HG02884 (cell line): ENCODE measurements around the gene PABPN1.
"Not testable (repeated sequence)": the region's sequence is repeated elsewhere in the genome, so short reads cannot be mapped to it uniquely, and the experiment has no call there.

Source experiments
- ATAC-seq: cut with Tn5 transposase; IDR thresholded peaks from one replicate; pipeline ENCODE4 v1.9.1; 2021; ENCODE audit warnings: mild to moderate bottlenecking, moderate library complexity; ENCODE audit not compliant: unreplicated experiment

Gene PABPN1

GRCh38 chr14:23301288-23301968, 19.8 kb upstream of the PABPN1 start:
- ATAC-seq = peak; percentile 72

GRCh38 chr14:23301969-23302289, 19.3 kb upstream of the PABPN1 start:
- ATAC-seq = peak; percentile 8

GRCh38 chr14:23302290-23303225, 18.7 kb upstream of the PABPN1 start, which contains the start of gene PPP1R3E:
Gene PPP1R3E, minus strand, starts transcription at chr14:23302859. Its CDS starts 283 bp downstream, at chr14:23302576.
- ATAC-seq = peak; percentile 31

GRCh38 chr14:23306412-23307145, 14.7 kb upstream of the PABPN1 start, which contains the start of gene BCL2L2:
Gene BCL2L2, plus strand, starts transcription at chr14:23306833. Its CDS starts 935 bp downstream, at chr14:23307768.
- ATAC-seq = no peak

GRCh38 chr14:23307146-23307530, 14.1 kb upstream of the PABPN1 start:
- ATAC-seq = no peak

- ATAC-seq = no peak
Observed at GRCh38 chr14:23307687-23308644, 13.3 kb upstream of the PABPN1 start.

- ATAC-seq = no peak
Observed at GRCh38 chr14:23308721-23309445, 12.4 kb upstream of the PABPN1 start.

GRCh38 chr14:23310546-23310945, 10.7 kb upstream of the PABPN1 start:
- ATAC-seq = no peak

- no peak for ATAC-seq
Observed at GRCh38 chr14:23316300-23316699, 5.0 kb upstream of the PABPN1 start.

GRCh38 chr14:23319746-23320583, 1.3 kb upstream of the PABPN1 start:
- no peak for ATAC-seq

- peak; percentile 7 for ATAC-seq
Observed at GRCh38 chr14:23321572-23322547, 603 bp downstream of the PABPN1 start.

- no peak for ATAC-seq
Observed at GRCh38 chr14:23322568-23323517, 1.6 kb downstream of the PABPN1 start.

GRCh38 chr14:23323838-23324454, 2.7 kb downstream of the PABPN1 start:
- ATAC-seq = no peak

GRCh38 chr14:23324455-23324846, 3.2 kb downstream of the PABPN1 start:
- no peak for ATAC-seq

GRCh38 chr14:23324993-23325392, 3.7 kb downstream of the PABPN1 start:
- no peak for ATAC-seq

GRCh38 chr14:23325746-23326145, 4.5 kb downstream of the PABPN1 start:
- ATAC-seq = not testable (repeated sequence)
